Common myeloid progenitor, CD34-positive (primary cell): ENCODE data around the gene COL23A1.
A peak's percentile ranks its signal among the peaks of the same experiment; 100 is the strongest.
"Not testable (repeated sequence)": the region's sequence is repeated elsewhere in the genome, so short reads cannot be mapped to it uniquely, and the experiment has no call there.

Experiments
- CTCF ChIA-PET: fragments of 350-600 bp; sonication (Branson Sonifier 250); formaldehyde crosslinking; loops from one replicate; lab custom pipeline; 2021; ENCODE audit warnings: antibody characterized with exemption; lab: Charles Lee
- POLR2A ChIA-PET: fragments of 350-600 bp; sonication (Branson Sonifier 250); formaldehyde crosslinking; loops from one replicate; lab custom pipeline; 2021; ENCODE audit warnings: antibody characterized with exemption; lab: Charles Lee
- DNase-seq, 3 donors: peaks; one replicate each; pipeline versions ENCODE4 v3.0.0 to v3.0.0-alpha.2; 2013
- H3K27ac ChIP-seq, 2 experiments: 1 replicate in 1 of 2; 2 replicates in 1 of 2; pipeline ENCODE4 v1.7.0; 2013; ENCODE audit warnings: inconsistent platforms in 2 of 2, low read length in 2 of 2, mild to moderate bottlenecking in 2 of 2, low read depth in 1 of 2, moderate library complexity in 1 of 2; ENCODE audit not compliant: severe bottlenecking in 2 of 2, insufficient read depth in 1 of 2, poor library complexity in 1 of 2
- H3K27me3 ChIP-seq, 5 experiments: replicated peaks in 2 of 5; 1 replicate in 3 of 5; 2 replicates in 2 of 5; pipeline versions ENCODE4 v1.6.1 to v1.7.0; 2013; ENCODE audit warnings: low read length in 4 of 5, mild to moderate bottlenecking in 2 of 5, moderate library complexity in 2 of 5, inconsistent platforms in 1 of 5; ENCODE audit not compliant: insufficient read depth in 5 of 5, control insufficient read depth in 4 of 5
- H3K36me3 ChIP-seq, 4 experiments: 1 replicate in 2 of 4; 2 replicates in 2 of 4; pipeline versions ENCODE4 v1.6.1 to v1.7.0; 2013; ENCODE audit warnings: low read length in 3 of 4, control low read depth in 1 of 4, mild to moderate bottlenecking in 1 of 4; ENCODE audit not compliant: control insufficient read depth in 4 of 4, insufficient read depth in 4 of 4
- H3K4me1 ChIP-seq, 4 experiments: 1 replicate in 3 of 4; 2 replicates in 1 of 4; pipeline versions ENCODE4 v1.6.1 to v1.7.1; 2013; ENCODE audit warnings: low read length in 3 of 4, mild to moderate bottlenecking in 3 of 4, control low read depth in 1 of 4, inconsistent platforms in 1 of 4, moderate library complexity in 1 of 4; ENCODE audit not compliant: control insufficient read depth in 4 of 4, insufficient read depth in 4 of 4; ENCODE audit errors: control extremely low read depth in 1 of 4
- H3K4me3 ChIP-seq, 7 experiments: 1 replicate in 4 of 7; 2 replicates in 3 of 7; pipeline versions ENCODE4 v1.5.1 to v1.7.0; 2013; ENCODE audit warnings: mild to moderate bottlenecking in 7 of 7, low read length in 6 of 7, moderate library complexity in 6 of 7, inconsistent platforms in 2 of 7, low read depth in 2 of 7, control low read depth in 1 of 7; ENCODE audit not compliant: insufficient read depth in 4 of 7, control insufficient read depth in 1 of 7; ENCODE audit errors: extremely low read depth in 1 of 7
- H3K9me3 ChIP-seq, 5 experiments: 1 replicate in 4 of 5; 2 replicates in 1 of 5; pipeline versions ENCODE4 v1.6.1 to v1.7.1; 2013; ENCODE audit warnings: low read length in 4 of 5, mild to moderate bottlenecking in 2 of 5, inconsistent platforms in 1 of 5, low read depth in 1 of 5, moderate library complexity in 1 of 5; ENCODE audit not compliant: control insufficient read depth in 4 of 5, insufficient read depth in 2 of 5; ENCODE audit errors: control extremely low read depth in 1 of 5
- WGBS: methylation state at CpG from one replicate; pipeline ENCODE4 v1.1.5; 2013; ENCODE audit not compliant: insufficient coverage; 5-methylcytosine and 5-hydroxymethylcytosine counted together

Gene COL23A1

DNA sequence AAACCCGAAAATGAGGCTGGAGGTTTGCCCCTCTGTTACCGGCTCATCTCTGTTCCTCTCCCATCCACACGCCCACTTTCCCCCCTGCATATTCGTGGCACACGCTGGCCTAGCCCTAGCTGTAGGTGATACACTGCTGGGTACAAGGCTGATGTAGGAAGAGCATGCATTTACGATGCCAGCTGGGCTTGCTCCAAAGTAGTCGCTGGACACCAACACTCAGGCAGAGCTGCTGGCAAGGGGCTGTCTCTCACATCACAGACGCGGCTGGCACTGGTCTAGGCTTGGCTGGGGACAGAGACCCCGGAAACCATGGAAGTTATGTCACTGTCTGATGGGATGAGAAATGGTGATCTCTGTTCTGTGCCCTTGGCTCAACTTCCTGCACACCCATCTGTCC is 347.8 kb downstream of the COL23A1 start:
- ChIA-PET CTCF (no interaction called here), POLR2A (no interaction called here)
- Histone ChIP-seq H3K27me3 (no peaks in the 10 kb centered on the region), H3K36me3 (no peaks in the 10 kb centered on the region), H3K4me1 (peaks cover 8 to 79% (median 76%) of the 10 kb centered on the region in 4 experiments), H3K27ac (no peak overlapping the region), H3K9me3 (no peaks in the 10 kb centered on the region), H3K4me3 (peak overlapping the region in 2 of 7 experiments; percentile 40 to 56)
- 84% methylated on average over 9 of the region's 10 CpGs for WGBS
- DNase-seq = no peak

GRCh38 chr5:178241688-178242231 is 348.4 kb downstream of the COL23A1 start:
- Histone ChIP-seq H3K4me3 (peak overlapping the region in 4 of 7 experiments; percentile 29 to 56 (median 36)), H3K36me3 (no peaks in the 10 kb centered on the region), H3K4me1 (peaks cover 13 to 79% (median 76%) of the 10 kb centered on the region in 4 experiments), H3K27me3 (no peaks in the 10 kb centered on the region), H3K9me3 (no peaks in the 10 kb centered on the region), H3K27ac (peak overlapping the region; percentile 15 to 77)
- WGBS = 43% methylated on average over 8 of the region's 15 CpGs
- POLR2A ChIA-PET = interaction anchor here (1.2 to 3.1 kb wide), 3 partner anchors 8 to 37 kb away, joined by 7 to 8 read pairs (median 8); partner anchors contain the start of genes HNRNPAB and PHYKPL
- peak; percentile 56 to 88 (median 84) for DNase-seq
- CTCF ChIA-PET = interaction anchor here (0.8 to 1.6 kb wide), 7 partner anchors 8 to 349 kb away, joined by 3 to 8 read pairs (median 4); partner anchors contain the start of gene HNRNPAB

GRCh38 chr5:178241231-178241663 is 348.9 kb downstream of the COL23A1 start:
- Histone ChIP-seq H3K4me1 (peaks cover 13 to 79% (median 76%) of the 10 kb centered on the region in 4 experiments), H3K9me3 (no peaks in the 10 kb centered on the region), H3K27ac (peak overlapping the region; percentile 25 to 77), H3K27me3 (no peaks in the 10 kb centered on the region), H3K36me3 (no peaks in the 10 kb centered on the region), H3K4me3 (peak overlapping the region in 4 of 7 experiments; percentile 29 to 56 (median 42))
- 0% methylated on average over 2 of the region's 8 CpGs for WGBS
- ChIA-PET POLR2A (interaction anchor here (1.0 to 3.1 kb wide), 4 partner anchors 8 to 37 kb away, joined by 4 to 8 read pairs (median 8); partner anchors contain the start of genes HNRNPAB and PHYKPL), CTCF (interaction anchor here (0.8 to 1.6 kb wide), 8 partner anchors 9 to 350 kb away, joined by 3 to 8 read pairs (median 4); partner anchors contain the start of gene HNRNPAB)
- DNase-seq = peak; percentile 74 to 92 (median 90)

GRCh38 chr5:178240766-178241165 is 349.4 kb downstream of the COL23A1 start:
- Histone ChIP-seq H3K36me3 (no peaks in the 10 kb centered on the region), H3K4me1 (peaks cover 13 to 82% (median 80%) of the 10 kb centered on the region in 4 experiments), H3K9me3 (no peaks in the 10 kb centered on the region), H3K27me3 (no peaks in the 10 kb centered on the region), H3K4me3 (peak overlapping the region in 4 of 7 experiments; percentile 26 to 56 (median 45)), H3K27ac (peak overlapping the region; percentile 25 to 77)
- POLR2A ChIA-PET = interaction anchor here (1.0 to 3.1 kb wide), 4 partner anchors 8 to 36 kb away, joined by 4 to 8 read pairs (median 8); partner anchors contain the start of genes HNRNPAB and PHYKPL
- CTCF ChIA-PET = interaction anchor here (0.9 to 1.6 kb wide), 7 partner anchors 9 to 350 kb away, joined by 3 to 8 read pairs (median 4); no protein-coding TSS in a partner anchor
- WGBS = 0% methylated on average over 7 of the region's 9 CpGs
- DNase-seq = peak; percentile 33 to 64 (median 52)

GRCh38 chr5:178240341-178240741 is 349.9 kb downstream of the COL23A1 start:
- Histone ChIP-seq H3K4me1 (peaks cover 13 to 86% (median 85%) of the 10 kb centered on the region in 4 experiments), H3K27ac (peak overlapping the region in 1 of 2 experiments; percentile 77)
- POLR2A ChIA-PET = interaction anchor here (1.0 to 3.1 kb wide), 3 partner anchors 9 to 36 kb away, joined by 4 to 8 read pairs (median 8); partner anchors contain the start of gene HNRNPAB

DNA sequence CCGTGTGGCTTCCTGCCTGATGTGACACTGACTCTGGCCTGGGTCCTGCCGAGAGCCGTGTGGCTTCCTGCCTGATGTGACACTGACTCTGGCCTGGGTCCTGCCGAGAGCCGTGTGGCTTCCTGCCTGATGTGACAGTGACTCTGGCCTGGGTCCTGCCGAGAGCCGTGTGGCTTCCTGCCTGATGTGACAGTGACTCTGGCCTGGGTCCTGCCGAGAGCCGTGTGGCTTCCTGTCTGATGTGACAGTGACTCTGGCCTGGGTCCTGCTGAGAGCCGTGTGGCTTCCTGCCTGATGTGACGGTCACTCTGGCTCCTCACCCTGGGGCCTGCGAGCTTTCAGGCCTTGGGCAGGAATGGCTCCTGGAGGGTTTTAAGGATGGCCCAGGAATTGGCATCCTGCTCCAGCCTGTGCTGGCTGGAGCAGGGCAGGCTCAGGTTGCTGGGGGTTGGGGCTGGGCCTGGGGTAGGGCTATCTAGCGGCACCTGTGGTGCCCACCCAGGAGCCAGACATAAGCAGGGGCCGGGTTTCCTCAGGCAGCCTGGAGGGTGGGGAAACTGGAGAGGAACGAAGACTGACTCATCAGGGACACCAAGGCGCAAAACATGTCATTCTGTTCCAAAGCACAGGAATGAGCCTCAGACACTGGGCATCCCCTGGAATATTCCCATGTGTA is 350.4 kb downstream of the COL23A1 start:
- Histone ChIP-seq H3K27ac (peak overlapping the region in 1 of 2 experiments; percentile 77), H3K4me1 (peaks cover 13 to 92% (median 90%) of the 10 kb centered on the region in 4 experiments), H3K4me3 (peak overlapping the region in 4 of 7 experiments; percentile 11 to 56 (median 40))
- H3K27me3 ChIP-seq, CTCF ChIA-PET, H3K36me3 ChIP-seq, H3K9me3 ChIP-seq: not testable (repeated sequence)
- WGBS = 15% methylated on average over 9 of the region's 16 CpGs
- POLR2A ChIA-PET = interaction anchor here (3.1 kb wide), 1 partner anchor 10 kb away, joined by 8 read pairs; no protein-coding TSS in a partner anchor
- peak in 1 of 3 donors; percentile 57 for DNase-seq

More at GRCh38 chr5:178240341-178240741, 349.9 kb downstream of the COL23A1 start:
- Histone ChIP-seq H3K4me3 (peak overlapping the region in 4 of 7 experiments; percentile 26 to 56 (median 45)), H3K36me3 (no peaks in the 10 kb centered on the region), H3K9me3 (no peaks in the 10 kb centered on the region), H3K27me3 (no peaks in the 10 kb centered on the region)
- DNase-seq = peak in 1 of 3 donors; percentile 40
- 46% methylated on average over 16 of the region's 19 CpGs for WGBS
- CTCF ChIA-PET = interaction anchor here (1.0 to 1.6 kb wide), 5 partner anchors 10 to 350 kb away, joined by 4 to 8 read pairs (median 5); no protein-coding TSS in a partner anchor
